Esophagus mucosa (tissue), 1 donor: ENCODE measurements around the gene FER. TPM values are rescaled to one million over a fixed set of nuclear protein-coding genes. Genes with fewer than 3 reads are reported as not detected.
A peak's percentile ranks its signal among the peaks of the same experiment; 100 is the strongest.
"Not testable (repeated sequence)": the region's sequence is repeated elsewhere in the genome, so short reads cannot be mapped to it uniquely, and the experiment has no call there.

Source experiments
- ATAC-seq: fragments of 200-7000 bp; cut with Tn5 transposase; one replicate; pipeline ENCODE4 v1.9.1; 2020
- total RNA-seq: library from RNA; stranded (reverse); gene quantifications from one replicate; pipeline ENCODE4 v1.2.4, GENCODE V29; 2023
- donor health status: DM: yes; HTN: yes; CAD: no.

Gene FER
- total RNA-seq, 1 donor from 2014 or later, result 20.4 TPM

GRCh38 chr5:108748401-108749127 is 867 bp downstream of the FER start:
- ATAC-seq, result peak; percentile 98

DNA sequence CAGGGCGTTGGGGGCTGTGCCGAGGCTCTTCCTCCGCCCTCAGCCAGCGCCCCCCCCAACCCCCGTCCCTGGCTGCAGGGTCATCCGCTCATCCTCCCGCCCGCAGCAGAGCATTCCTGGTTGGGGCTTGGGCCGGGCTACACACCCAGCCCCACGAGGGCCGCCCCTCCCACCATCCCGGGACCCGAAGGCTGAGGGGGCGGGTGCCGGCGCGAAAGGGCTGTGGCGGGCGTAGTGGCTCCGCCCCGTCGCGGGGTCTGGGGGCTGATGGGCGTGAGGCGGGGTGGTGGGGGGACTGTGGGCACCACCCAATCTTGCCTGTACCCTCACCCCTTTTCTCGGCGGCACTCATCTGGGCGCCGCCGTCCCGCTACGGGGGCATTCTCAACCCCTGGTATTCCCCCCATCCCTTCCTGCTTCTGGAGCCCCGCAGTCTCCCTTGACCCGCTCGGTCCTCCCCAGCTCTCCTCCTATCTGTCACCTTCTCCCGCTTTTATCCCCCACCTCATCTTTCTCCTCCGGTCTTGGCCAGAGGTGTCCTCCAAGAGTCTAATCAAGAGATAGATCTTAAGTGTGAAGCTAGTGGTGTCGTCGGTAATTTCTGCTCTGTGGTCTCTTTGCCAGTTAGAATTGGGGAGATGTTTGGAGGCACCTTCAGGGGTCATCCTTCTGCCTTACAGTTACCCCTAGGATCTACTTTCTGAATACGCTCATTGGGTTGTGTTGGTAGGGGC is 1.6 kb downstream of the FER start:
- peak; percentile 63 for ATAC-seq

DNA sequence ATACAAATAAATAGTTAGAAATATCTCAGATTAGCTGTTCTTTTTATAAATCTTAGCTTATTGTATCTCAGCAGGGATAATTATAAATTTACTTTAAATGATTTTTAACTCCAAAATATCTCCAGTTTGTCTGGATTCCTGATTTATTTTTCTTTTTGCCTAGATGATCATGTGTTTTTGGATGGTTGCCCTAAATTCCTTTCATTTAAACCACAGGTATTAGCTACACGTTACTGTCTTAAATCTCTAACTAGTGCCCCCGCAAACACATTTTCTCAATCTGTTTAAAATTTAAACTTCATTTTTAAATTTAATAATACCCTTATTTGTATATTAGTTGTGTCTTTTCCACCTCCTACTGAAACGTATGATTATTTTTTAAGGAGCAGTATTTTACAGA is 5.6 kb downstream of the FER start:
- ATAC-seq, result no peak

- ATAC-seq, result peak; percentile 58
These were observed 6.2 kb downstream of the FER start for GRCh38 chr5:108753877-108754276.

DNA sequence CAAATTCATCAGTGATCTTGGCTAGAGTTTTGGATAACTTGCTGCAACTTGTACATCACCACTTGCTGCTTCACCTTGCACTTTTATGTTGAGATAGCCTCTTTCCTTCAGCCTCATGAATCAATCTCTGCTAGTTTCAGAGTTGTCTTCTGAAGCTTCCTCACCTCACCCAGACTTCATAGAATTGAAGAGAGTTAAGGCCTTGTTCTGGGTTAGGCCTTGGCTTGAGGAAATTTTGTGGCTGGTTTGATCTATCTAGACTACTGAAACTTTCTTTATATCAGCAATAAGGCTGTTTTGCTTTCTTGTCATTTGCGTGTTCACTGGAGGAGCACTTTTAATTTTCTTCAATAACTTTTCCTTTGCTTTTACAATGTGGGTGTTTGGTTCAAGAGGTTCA is 12.8 kb downstream of the FER start:
- ATAC-seq, result peak; percentile 28

GRCh38 chr5:108762660-108763059 is 15.0 kb downstream of the FER start:
- no peak for ATAC-seq

GRCh38 chr5:108763222-108763916 is 15.7 kb downstream of the FER start:
- ATAC-seq, result no peak

DNA sequence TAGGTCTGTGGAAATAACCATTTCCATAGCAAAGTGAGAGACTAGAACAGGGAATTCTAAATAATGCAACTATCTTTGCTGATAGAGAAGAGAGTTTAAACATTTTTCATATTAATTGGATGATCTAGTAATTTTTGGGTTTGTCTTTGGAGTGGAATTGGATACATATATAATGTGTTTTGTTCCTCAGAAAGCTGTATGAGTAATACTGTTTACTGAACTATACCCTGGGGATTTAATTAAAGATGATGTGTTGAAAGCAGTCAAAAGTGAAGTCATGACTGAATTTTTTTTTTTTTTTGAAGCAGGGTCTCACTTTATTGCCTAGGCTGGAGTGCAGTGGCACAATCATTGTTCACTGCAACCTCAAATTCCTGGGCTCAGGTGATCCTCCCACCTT is 17.9 kb downstream of the FER start:
- ATAC-seq, result no peak

- not testable (repeated sequence) for ATAC-seq
These were observed 19.2 kb downstream of the FER start for GRCh38 chr5:108766916-108767315.

- ATAC-seq, result no peak
These were observed 21.7 kb downstream of the FER start for GRCh38 chr5:108769352-108769751.

- no peak for ATAC-seq
These were observed 24.9 kb downstream of the FER start for GRCh38 chr5:108772626-108773025.

GRCh38 chr5:108773330-108773729 is 25.6 kb downstream of the FER start:
- no peak for ATAC-seq

- ATAC-seq, result not testable (repeated sequence)
These were observed 26.4 kb downstream of the FER start for GRCh38 chr5:108774079-108774478.

DNA sequence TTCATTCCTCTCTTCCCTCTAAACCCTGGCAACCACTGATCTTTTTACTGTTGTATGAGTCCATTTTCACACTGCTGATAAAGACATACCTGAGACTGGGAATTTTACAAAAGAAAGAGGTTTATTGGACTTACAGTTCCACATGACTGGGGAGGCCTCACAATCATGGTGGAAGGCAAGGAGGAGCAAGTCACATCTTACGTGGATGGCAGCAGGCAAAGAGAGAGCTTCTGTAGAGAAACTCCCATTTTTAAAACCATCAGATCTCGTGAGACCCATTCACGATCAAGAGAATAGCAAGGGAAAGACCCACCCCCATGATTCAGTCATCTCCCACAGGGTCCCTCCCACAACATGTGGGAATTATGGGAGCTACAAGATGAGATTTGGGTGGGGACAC is 29.9 kb downstream of the FER start:
- not testable (repeated sequence) for ATAC-seq

DNA sequence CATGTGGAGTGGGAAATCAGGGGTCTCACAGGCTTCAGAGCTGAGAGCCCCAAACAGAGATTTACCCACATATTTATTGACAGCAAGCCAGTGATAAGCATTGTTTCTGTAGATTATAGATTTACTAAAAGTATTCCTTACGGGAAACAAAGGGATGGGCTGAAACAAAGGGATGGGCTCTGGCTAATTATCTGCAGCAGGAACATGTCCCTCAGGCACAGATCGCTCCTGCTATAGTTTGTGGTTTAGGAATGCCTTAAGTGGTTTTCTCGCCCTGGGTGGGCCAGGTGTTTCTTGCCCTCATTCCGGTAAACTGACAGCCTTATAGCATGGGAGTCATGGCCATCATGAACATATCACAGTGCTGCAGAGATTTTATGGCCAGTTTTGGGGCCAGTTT is 36.9 kb downstream of the FER start:
- ATAC-seq, result not testable (repeated sequence)

DNA sequence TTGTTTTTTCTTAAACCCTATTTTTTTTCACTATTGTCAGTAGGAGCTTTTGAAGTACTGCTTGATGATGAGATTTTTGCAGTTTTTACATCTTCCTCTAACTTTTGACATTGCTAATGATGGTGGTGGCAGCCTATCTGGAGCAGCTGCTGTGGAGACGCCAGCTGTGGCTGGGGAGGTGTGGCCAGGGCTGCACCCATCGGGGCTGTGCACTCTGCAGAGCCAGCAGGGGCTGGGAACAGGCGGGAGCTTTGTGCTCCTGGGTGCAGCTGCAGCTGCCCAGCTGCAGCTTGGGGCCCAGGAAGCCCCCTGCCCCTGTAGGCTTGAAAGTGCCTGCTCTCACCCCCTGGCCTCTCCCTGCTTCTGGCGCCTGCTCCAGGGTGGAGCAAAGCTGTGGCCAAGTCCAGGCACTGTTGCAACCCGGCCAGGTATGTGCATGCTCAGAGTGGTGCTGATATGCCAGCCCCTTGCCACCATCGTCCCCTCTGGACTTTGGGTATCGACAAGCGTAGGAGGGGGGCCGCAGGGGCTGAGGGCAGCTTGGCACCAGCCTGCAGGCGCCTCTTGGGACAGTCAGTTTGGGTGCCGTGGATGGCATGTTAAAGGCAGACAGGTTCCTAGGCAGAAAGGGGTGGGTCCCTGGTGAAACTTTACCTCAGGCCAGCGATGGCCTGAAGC is 39.2 kb downstream of the FER start:
- ATAC-seq, result peak; percentile 44

DNA sequence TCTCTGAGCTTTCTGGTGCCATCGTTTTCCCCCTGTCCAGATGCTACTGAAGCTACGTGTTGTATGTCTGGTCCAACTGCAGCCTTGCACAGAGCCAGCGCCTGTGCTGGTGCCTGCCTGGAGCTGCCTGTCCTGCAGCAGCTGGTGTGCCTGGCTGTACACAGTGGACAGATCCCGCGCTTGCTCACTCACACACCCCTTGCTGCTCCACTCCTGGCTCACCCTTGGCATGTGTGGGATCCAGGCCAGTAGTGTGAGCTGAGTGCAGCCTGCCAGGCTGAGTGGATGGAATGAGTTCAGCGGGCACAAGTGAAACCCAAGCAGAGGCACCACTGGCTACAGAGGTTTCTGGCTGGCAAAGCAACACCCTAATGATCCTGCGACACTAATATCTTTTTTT is 40.4 kb downstream of the FER start:
- ATAC-seq, result peak; percentile 92

GRCh38 chr5:108793207-108793606 is 45.5 kb downstream of the FER start:
- ATAC-seq, result no peak

- ATAC-seq, result not testable (repeated sequence)
These were observed 46.7 kb downstream of the FER start for GRCh38 chr5:108794349-108794748.

- ATAC-seq, result no peak
These were observed 49.7 kb downstream of the FER start for GRCh38 chr5:108797396-108797795.

DNA sequence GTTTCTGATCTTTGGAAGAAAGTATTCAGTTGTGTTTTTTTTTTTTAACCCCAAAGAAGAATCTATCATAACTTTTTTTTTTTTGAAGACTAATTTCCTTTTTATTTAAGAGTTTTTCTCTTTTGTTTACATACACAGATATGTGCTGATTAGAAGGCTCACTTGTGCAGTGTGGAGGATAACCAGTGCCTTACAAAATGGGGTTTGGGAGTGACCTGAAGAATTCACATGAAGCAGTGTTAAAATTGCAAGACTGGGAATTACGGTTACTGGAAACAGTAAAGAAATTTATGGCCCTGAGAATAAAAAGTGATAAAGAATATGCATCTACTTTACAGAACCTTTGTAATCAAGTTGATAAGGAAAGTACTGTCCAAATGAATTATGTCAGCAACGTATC is 50.3 kb downstream of the FER start:
- ATAC-seq, result no peak

DNA sequence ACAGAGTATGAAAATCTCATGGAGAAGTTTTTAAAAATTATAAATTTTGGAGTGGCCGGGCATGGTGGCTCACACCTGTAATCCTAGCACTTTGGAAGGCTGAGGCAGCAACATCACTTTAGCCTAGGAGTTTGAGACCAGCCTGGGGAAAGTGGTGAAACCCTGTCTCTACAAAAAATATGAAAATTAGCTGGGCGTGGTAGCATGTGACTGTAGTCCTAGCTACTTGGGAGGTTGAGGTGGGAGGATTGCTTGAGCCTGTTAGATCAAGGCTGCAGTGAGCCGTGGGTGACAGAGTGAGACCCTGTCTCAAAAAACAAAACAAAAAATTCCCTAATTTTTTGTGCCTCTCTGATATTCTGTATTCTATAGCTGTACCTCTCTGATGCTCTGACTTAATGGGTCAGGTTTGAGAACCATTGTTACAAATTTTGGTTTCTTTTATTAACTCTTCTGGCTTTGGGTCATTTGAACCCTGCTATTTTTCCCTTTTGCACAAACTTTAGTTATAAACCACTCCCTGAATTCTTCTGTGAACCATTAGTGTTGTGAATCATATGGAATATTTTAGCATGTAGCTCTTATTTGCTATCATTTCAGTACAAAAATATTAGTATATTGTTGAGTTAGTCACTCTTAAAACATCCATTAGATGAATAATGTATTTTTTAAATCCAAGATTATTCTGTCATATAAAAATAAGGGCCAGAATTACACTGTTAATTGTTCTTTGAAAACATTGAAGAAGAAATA is 51.0 kb downstream of the FER start:
- ATAC-seq, result no peak
